Hematopoietic multipotent progenitor cell treated with erythropoietin and hydrocortisone succinate and interleukin-3 and kit ligand, for 17 days (in vitro differentiated cells): Measurements from ENCODE around the gene IL20.
"Not testable (repeated sequence)": the region's sequence is repeated elsewhere in the genome, so short reads cannot be mapped to it uniquely, and the experiment has no call there.

Experiments
- DNase-seq: peaks from one replicate; pipeline ENCODE4 v3.0.0-alpha.2; 2015; ENCODE audit warnings: low spot score

IL20 gene

DNA sequence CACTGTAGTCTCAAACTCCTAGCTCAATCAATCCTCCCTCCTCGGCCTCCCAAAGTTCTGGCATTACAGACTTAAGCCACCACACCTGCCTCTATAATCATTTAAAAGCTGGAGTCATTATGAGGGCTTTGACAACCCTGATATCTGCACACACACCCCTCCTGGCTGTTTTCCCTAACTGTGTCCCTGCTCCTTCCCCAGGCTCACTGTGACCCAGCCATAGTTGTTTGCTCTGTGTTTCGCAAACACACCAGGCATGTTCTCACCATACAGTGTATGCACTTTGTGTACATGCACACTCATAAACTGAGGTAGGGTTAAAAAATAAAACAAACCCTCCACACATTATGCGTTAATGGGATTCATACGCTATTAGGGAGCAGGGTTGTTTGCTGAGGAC is 21.8 kb upstream of the IL20 start:
- DNase-seq, result no peak

DNA sequence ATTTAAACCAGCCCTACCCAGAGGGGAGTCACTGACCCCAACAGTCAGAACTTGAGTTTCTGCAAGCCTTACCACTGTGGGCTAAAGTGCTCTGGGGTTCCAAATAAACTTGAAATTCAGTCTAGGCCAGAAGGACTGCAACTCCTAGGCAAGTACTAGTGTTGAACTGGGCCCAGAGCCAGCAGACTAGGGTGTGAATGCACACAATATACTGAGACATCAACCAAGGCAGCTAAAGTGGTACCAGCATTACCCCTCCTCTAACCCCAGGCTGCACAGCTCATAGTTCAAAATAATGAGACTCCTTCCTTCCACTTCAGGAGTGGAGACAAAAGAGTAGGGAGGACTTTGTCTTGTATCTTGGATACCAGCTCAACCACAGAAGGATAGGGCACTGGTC is 18.9 kb upstream of the IL20 start:
- no peak for DNase-seq

DNA sequence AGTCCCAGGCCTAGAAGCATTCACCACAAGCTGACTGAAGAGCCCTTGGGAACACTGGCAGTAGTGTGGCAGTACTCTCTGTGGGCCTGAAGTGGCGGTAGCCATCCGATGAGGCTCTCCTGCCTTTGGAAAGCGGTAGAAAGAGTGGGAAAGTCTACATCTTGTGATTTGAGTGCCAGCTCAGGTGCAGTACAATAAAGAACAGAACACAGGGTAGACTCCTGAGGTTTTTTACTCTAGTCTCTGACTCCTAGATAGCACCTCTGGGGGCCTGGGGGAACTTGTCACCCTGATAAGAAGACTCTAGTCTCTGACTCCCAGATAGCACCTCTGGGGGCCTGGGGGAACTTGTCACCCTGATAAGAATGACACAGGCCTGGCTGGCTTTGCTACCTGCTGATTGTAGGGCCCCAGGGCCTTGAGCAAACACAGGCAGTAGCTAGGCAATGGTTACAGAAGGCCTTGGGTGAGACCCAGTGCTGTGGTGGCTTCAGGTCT is 18.0 kb upstream of the IL20 start:
- DNase-seq, result no peak

DNA sequence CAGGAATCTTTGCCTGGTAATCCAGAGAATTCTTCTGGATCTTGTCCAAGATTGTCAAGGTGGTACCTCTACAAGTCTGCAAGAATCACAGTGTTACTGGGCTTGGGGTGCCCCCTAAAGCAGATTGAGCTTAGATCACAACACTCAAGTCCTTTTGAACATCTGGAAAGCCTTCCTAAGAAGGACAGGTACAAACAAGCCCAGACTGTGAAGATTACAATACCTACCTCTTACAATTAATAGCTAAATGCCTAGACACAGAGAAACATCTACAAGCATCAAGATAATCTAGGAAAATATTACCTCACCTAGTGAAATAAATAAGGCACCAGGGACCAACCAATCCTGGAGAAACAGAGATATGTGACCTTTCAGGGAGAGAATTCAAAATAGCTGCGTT is 17.5 kb upstream of the IL20 start:
- DNase-seq, result no peak

DNA sequence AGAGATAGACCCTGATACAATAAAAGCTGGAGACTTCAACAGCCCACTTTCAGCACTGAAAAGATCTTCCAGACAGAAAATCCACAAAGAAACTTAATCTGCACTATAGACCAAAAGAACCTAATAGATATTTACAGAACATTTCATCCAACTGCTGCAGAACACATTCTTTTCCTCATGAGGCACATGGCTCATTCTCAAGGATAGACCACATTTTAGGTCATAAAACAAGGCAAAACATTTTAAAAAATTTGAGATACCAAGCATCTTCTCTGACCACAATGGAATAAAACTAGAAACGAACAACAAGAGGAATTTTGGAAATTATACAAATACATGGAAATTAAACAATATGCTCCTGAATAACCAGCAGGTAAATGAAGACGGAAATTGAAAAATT is 15.0 kb upstream of the IL20 start:
- DNase-seq, result no peak

DNA sequence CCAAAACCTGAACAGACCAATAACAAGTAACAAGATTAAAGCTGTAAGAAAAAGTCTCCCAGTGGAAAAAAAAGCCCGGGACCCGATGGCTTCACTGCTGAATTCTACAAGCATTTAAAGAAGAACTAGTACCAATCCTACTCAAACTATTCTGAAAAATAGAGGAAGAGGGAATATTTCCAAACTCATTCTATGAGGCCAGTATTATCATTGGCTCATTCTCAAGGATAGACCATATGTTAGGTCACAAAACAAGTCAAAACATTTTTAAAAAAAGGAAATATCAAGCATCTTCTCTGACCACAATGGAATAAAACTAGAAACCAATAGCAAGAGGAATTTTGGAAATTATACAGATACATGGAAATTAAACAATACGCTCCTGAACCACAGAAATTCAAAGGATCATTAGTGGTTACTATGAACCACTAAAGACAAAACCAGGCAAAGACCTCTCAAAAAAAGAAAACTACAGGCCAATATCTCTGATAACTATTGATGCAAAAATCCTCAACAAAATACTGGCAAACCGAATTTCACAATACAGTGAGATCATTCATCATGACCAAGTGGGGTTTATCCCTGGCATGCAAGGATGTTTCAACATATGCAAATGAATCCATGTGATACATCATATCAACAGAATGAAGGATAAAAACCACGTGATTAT is 13.9 kb upstream of the IL20 start:
- DNase-seq, result no peak

DNA sequence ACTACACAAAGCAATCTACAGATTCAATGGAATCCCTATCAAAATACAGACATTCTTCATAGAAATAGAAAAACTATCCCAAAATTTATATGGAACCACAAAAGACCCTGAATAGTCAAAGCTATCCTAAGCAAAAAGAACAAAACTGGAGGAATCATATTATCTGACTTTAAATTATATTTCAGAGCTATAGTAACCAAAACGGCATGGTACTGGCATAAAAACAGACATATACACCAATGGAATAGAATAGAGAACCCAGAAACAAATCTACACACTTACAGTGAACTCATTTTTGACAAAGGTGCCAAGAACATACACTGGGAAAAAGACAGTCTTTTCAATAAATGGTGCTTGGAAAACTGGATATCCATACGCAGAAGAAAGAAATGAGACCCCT is 12.8 kb upstream of the IL20 start:
- DNase-seq, result not testable (repeated sequence)

DNA sequence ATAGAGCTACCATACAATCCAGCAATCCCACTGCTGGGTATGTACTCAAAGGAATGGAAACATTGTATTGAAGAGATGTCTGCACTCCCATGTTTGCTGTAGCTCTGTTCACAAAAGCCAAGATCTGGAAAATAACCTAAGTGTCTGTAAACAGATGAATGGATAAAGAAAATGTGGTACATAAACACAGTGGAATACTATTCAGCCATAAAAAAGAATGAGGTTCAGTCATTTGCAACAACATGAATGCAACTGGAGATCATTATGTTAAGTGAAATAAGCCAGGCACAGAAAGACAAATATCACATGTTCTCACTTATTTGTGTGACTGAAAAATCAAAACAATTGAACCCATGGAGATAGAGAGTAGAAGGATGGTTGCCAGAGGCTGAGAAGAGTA is 11.7 kb upstream of the IL20 start:
- not testable (repeated sequence) for DNase-seq

DNA sequence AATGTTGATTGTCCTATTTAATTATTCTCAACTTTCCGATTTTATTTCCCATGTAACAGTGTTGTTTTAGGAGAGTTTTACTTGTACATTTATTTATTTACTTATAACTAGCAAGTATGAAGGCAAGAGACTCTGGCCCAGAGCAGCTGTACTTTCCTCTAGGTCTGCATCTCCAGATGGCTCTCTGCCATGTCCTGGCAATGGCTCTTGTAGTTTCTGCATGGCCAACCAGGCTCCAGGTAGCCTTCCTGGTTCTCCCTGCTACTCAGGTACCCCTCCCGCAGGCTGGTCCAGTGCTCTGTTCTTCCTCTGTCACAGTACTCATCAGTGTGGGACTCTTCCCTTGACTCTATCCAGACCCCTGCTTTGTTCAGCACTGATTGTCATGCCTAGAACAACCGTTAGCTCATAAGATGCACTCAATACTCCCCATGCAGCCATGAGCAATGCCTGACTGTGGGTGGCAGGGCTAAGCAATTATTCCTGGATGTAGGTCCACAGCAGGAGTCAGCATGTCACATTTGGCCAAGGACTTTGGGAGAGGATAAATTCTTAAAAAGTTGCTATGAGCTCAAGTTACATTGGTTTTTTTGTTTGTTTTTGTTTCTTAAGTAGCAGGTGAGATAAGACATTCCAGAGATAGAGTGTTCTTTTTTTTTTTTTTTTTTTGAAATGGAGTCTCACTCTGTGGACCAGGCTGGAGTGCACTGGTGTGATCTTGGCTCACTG is 10.9 kb upstream of the IL20 start:
- no peak for DNase-seq

DNA sequence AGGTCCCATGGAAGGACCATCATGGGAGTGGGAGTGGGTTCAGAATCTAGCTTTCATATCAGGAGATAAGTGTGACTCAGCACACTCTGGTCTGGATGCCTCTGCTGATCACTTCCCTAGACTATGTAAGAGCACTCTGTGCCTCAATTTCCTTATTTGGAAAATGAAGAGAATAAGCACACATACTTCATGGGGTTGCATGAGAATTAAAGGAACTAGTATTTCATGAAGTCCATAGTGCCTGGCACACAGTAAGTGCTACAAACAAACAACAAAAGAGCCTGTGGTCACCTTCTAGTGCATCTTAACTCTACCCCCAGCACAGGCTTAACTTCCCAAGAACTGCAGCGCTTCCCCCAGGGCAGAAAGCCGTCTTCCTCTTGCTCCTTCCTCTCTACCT is 9.6 kb upstream of the IL20 start:
- DNase-seq, result no peak

DNA sequence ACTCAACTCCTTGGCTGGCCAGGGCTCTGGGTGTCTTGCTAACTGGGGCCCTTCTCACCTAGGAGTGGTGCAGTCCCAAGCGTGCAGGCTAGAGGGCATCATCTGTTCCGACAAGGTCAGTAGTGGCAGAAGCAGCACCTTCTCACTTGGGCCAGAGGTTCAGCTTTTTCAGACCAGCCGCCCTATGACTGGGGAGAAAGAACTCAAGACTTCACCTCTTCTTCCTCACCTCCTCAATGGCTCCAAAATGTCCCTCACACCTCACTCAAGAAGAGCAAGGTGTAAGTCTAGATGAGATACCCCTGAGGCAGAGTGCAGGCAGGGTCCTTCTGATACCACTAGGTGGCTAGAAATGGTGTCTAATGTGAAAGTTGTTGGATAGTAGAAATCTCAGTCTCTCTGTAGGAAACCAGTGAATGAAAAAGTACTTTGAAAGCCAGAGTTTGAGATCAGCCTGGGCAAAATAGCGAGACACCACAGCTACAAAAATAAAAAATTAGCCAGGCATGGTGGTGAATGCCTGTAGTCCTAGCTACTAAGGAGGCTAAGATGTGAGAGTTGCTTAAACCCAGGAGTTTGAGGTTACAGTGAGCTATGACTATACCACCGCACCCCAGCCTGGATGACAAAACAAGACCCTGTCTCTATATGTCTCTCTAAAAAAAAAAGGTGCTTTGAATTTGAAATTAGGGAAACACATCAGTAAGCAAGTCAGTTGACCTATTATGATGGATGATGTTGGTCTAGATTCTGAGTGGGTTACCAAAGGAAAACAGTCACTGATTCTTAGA is 8.6 kb upstream of the IL20 start:
- no peak for DNase-seq

DNA sequence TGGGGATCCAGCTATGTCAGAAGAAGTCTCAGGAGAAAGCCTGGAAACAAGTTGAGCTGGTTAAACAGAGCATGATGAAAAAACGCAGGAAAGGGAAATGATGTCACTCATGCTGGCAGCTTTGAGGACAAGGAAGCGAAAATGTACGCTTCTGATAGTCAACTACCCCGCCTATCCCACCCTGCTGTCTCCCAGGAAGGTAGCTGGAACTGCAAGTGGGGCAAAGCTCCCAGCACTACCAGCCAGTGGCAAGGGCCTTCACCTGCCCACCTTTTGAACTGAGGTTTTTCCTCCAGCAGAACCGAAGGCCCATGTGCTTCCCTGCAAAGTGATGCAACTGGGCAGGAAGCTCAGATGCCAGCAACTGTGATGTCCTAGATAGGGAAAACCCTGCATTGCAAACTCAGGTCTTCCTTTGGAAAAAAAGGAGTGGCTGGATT is 6.3 kb upstream of the IL20 start:
- no peak for DNase-seq

DNA sequence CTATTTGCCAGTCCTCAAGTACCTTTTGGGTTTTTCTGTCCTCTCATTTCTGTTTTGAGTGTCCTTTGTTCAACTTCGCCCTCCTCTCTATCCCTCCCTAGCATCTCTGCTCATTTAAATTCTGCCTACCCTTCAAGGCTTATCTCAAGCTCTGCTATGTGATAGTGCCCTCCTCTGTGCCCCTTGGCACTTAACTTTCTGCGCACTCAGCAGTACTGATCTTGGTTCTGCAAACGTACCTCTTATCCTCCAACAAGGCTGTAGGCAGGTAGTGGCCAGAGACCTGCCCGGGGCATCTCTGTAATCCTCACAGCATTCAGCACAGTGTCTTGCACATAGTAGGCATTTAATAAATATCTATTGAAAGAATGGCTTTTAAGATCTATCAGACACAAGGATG is 5.3 kb upstream of the IL20 start:
- no peak for DNase-seq

DNA sequence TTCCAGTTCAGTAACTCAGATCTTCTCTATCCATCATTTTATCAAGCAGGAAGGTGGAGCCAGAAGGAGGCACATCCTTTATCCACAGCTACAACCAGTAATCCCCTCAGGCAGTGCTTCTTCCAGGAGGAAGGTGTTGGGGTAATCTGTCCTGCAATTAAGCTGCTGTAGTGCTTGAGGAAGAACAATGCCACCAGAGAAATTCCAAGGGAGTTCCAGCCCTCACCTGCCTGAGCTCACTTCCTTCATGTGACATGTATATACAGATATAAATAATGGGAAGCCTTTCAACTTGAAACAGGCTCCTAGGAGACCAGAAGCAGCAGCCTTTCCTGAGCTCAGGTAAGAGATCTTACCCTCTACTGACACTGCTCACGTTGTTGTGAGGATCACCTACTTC is 2.2 kb upstream of the IL20 start:
- no peak for DNase-seq

DNA sequence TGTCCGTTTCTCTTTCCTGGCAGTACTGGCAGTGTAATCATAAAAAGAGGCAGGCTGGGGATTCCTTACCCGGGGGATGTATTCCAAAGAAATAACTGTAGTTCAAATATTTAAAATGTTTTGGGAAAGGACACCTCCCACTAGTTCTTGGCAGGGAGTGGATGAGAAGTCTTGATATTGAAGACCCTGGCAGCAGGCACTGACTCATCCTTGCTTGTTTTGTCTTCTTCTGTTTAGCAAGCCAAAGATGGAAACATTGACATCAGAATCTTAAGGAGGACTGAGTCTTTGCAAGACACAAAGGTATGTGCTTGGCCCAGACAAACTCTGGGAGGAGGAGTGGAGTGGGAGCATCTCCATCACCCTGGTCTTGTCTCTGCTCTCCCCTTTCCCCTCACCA is 639 bp downstream of the IL20 start:
- DNase-seq, result no peak

DNA sequence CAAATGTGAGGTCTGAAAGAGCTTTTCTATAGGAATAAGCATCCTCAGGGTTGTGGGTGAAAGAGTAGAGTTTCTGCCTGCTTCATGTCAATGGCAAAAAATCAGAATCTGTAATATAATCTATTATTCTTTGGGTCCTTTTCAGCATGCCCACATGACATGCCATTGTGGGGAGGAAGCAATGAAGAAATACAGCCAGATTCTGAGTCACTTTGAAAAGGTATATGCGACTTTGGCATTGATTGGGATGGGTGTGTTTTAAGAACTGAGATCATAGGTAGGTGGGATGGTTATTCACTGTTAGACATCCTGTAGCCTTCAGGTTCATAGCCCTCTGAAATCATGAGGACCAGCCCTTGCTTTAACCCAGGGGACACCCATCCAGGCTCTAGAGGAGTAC is 1.8 kb downstream of the IL20 start:
- no peak for DNase-seq

DNA sequence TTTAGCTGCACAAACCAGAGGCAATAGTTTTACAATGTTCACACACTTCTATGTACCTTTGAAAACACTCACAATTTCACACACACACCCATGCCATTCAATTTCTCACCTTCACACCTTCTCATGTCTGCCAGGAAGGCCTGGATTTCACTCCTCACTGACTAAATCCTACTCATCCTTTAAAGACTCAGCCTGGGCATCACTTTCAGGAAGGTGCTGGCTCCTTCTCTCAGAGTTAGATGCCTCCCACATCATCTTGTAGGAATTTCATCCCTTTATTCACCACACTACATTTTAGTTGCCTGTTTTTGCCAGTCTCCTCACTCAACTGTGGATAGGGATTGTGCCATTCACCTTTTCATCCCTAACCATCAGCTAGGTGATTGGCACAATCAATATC is 2.3 kb downstream of the IL20 start:
- no peak for DNase-seq

DNA sequence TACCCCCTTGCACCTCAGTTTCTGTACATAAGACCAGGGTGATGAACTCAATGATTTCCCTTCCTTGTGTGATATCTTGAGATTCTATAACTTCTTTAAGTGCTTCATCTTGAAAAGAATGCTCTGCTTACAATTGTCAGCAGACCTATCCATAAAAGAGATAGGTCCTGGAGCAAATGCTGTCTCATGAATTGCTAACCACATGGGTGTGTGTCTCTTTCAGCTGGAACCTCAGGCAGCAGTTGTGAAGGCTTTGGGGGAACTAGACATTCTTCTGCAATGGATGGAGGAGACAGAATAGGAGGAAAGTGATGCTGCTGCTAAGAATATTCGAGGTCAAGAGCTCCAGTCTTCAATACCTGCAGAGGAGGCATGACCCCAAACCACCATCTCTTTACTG is 2.8 kb downstream of the IL20 start:
- no peak for DNase-seq

DNA sequence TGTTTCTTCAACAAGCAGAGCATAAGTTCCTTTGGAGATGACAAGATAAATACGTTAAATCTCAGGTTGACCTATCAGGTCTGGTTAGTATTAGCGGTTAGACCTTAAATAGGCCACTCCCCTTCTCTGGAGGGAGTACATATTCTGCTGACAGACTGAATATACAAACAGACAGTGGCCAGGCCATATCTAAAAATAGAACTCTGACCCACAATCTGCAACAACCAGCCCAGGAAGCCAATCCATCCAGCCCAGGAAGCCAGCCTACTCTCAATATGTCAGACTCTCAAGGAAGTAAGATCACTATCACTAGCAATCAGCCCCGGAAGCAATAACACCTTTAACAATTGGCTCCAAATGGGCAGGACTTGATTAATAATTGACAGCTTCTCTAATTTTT is 6.7 kb downstream of the IL20 start:
- no peak for DNase-seq

DNA sequence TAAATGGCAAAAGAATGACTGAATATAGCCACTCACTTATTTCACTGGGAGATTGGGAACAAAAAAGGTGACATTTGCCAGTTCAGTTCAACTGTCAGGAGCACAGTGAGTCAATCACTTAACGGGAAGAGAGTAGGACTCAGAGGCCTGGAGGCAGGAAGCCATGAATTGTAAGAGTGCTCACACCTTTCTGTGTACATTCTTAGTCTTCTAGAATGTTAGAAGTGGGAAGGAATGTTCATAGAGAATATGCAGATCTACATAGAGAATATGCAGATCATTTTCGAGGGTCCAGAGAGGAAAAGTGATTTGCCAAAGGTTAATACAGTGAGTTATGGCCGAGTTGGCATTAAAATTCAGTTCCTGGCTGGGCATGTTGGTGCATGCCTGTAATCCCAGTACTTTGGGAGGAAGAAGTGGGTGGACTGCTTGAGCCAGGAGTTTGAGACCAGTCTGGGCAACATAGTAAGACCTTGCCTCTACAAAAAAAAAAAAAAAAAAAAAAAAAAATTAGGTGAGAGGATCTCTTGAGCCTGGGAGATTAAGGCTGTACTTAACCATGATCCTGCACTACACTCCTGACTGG is 8.3 kb downstream of the IL20 start:
- no peak for DNase-seq

DNA sequence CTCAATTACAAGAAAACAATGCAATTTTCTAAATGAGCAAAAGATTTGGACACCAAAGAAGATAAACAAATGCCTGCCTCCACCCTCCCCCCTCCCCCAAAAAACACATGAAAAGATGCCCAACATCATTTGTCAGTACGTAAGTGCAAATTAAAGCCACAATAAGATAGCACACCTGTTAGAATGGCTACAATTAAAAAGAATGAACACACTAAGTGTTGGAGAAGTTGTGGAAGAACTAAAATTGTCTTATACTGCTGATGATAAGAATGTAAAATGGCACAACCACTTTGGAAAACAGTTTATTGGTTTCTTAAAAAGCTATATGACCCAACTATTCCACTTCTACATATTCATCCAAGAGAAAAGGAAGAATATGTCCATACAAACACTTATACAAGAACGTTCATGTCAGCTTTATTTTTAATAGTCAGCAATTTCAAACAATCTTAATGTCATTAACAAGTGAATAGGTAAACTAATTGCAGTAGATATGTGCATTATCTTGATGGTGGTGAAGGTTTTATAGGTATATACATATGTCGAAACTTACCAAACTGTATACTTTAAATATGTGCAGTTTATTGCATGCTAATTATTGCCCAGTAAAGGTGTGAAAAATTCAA is 10.4 kb downstream of the IL20 start:
- DNase-seq, result no peak

DNA sequence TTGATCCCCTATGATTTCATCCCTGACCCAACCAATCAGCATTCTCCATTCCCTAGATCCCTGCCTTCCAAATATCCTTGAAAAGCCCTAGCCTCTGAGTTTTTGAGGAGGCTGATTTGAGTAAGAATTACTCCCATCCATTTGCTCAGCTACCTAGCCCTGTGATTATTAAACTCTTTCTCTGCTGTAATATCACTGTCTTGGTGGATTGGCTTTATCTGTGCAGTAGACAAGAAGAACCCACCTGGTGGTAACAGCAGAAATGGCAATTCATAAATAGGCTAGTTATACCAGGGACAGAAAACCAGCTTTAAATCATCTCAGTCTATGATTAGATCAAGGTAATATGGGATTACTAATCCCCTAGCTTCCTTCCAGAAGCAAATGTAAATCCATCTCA is 13.0 kb downstream of the IL20 start:
- DNase-seq, result no peak
